Spinal cord (tissue), 10 donors: ENCODE data around the gene RGPD6. TPM values are rescaled to one million over a fixed set of nuclear protein-coding genes. Genes with fewer than 3 reads are reported as not detected.
"Not testable (repeated sequence)": the region's sequence is repeated elsewhere in the genome, so short reads cannot be mapped to it uniquely, and the experiment has no call there.

Source experiments
- DNase-seq, 6 donors: peaks; one replicate each; pipeline versions ENCODE4 v3.0.0 to v3.0.0-alpha.2; 2013 to 2015; ENCODE audit warnings: low spot score in 6 of 6, low read depth in 4 of 6
- H3K27ac ChIP-seq: one replicate; pipeline ENCODE4 v1.5.1; 2013; ENCODE audit warnings: low read depth, low read length, control low read depth
- H3K27me3 ChIP-seq: one replicate; pipeline ENCODE4 v1.6.1; 2013; ENCODE audit warnings: low read length; ENCODE audit not compliant: control insufficient read depth, insufficient read depth
- H3K36me3 ChIP-seq: one replicate; pipeline ENCODE4 v1.6.1; 2013; ENCODE audit warnings: low read length; ENCODE audit not compliant: control insufficient read depth, insufficient read depth
- H3K4me1 ChIP-seq: one replicate; pipeline ENCODE4 v1.6.1; 2013; ENCODE audit warnings: low read length; ENCODE audit not compliant: control insufficient read depth, insufficient read depth
- H3K4me3 ChIP-seq: one replicate; pipeline ENCODE4 v1.5.1; 2013; ENCODE audit warnings: low read depth, low read length, control low read depth
- H3K9me3 ChIP-seq: one replicate; pipeline ENCODE4 v1.6.1; 2013; ENCODE audit warnings: low read length; ENCODE audit not compliant: control insufficient read depth, insufficient read depth
- WGBS: methylation state at CpG from one replicate; pipeline ENCODE4 v1.1.5; 2013; ENCODE audit warnings: missing lambda C conversion rate; ENCODE audit not compliant: insufficient coverage; 5-methylcytosine and 5-hydroxymethylcytosine counted together
- polyA plus RNA-seq, 2 donors: library from polyadenylated mRNA; unstranded; fragments of 120-200 nt; gene quantifications; one replicate each; pipeline ENCODE4 v1.2.1, GENCODE V29; 2013; ENCODE audit not compliant: insufficient read length in 2 of 2
- total RNA-seq, 2 donors: library from RNA; depleted of rRNA in 1 of 2; stranded (reverse); fragments of 120-200 nt in 1 of 2; fragments of >200 nt in 1 of 2; gene quantifications; one replicate each; pipeline versions ENCODE4 v1.2.3 to v1.2.4, GENCODE V29; 2013 to 2014
- donor health status: healthy.

Gene RGPD6
- total and polyA plus RNA-seq, 4 donors, result 34.6 to 121 (median 39.1) TPM

- not testable (repeated sequence) for H3K27me3 ChIP-seq, H3K9me3 ChIP-seq, H3K4me3 ChIP-seq, H3K36me3 ChIP-seq, H3K27ac ChIP-seq, DNase-seq, H3K4me1 ChIP-seq
- no CpG with 5 or more reads among the region's 2 CpGs for WGBS
These were observed 15.0 kb upstream of the RGPD6 start for GRCh38 chr2:110591973-110592372.

GRCh38 chr2:110589677-110590330, 12.8 kb upstream of the RGPD6 start:
- not testable (repeated sequence) for H3K27me3 ChIP-seq, H3K36me3 ChIP-seq, H3K4me3 ChIP-seq, DNase-seq, H3K4me1 ChIP-seq, H3K9me3 ChIP-seq, H3K27ac ChIP-seq
- WGBS, result no CpG with 5 or more reads among the region's 15 CpGs

GRCh38 chr2:110588520-110588919, 11.5 kb upstream of the RGPD6 start:
- H3K27ac ChIP-seq, DNase-seq, H3K4me3 ChIP-seq, H3K36me3 ChIP-seq, H3K9me3 ChIP-seq, H3K4me1 ChIP-seq, H3K27me3 ChIP-seq: not testable (repeated sequence)
- no CpG with 5 or more reads among the region's 1 CpG for WGBS

GRCh38 chr2:110579216-110579965, 2.4 kb upstream of the RGPD6 start:
- not testable (repeated sequence) for H3K4me3 ChIP-seq, H3K27ac ChIP-seq, H3K4me1 ChIP-seq, DNase-seq, H3K27me3 ChIP-seq, H3K36me3 ChIP-seq, H3K9me3 ChIP-seq
- no CpG with 5 or more reads among the region's 12 CpGs for WGBS

GRCh38 chr2:110578429-110578828, 1.4 kb upstream of the RGPD6 start:
- not testable (repeated sequence) for H3K36me3 ChIP-seq, H3K4me3 ChIP-seq, H3K27ac ChIP-seq, DNase-seq, H3K27me3 ChIP-seq, H3K4me1 ChIP-seq, H3K9me3 ChIP-seq
- no CpG with 5 or more reads among the region's 1 CpG for WGBS

GRCh38 chr2:110499755-110500377, 77.2 kb downstream of the RGPD6 start:
- H3K9me3 ChIP-seq, H3K27me3 ChIP-seq, H3K4me1 ChIP-seq, H3K36me3 ChIP-seq, H3K27ac ChIP-seq, DNase-seq, H3K4me3 ChIP-seq: not testable (repeated sequence)
- WGBS, result no CpG with 5 or more reads among the region's 8 CpGs

GRCh38 chr2:110496027-110496426, 81.0 kb downstream of the RGPD6 start:
- not testable (repeated sequence) for H3K4me1 ChIP-seq, H3K27me3 ChIP-seq, DNase-seq, H3K27ac ChIP-seq, H3K4me3 ChIP-seq, H3K36me3 ChIP-seq, H3K9me3 ChIP-seq
- WGBS, result no CpG with 5 or more reads among the region's 6 CpGs

- not testable (repeated sequence) for H3K27me3 ChIP-seq, DNase-seq, H3K27ac ChIP-seq, H3K9me3 ChIP-seq, H3K4me1 ChIP-seq, H3K4me3 ChIP-seq, H3K36me3 ChIP-seq
- WGBS, result no CpG with 5 or more reads among the region's 3 CpGs
These were observed 82.5 kb downstream of the RGPD6 start for GRCh38 chr2:110494488-110494887.

GRCh38 chr2:110488991-110489390, 88.0 kb downstream of the RGPD6 start:
- H3K9me3 ChIP-seq, H3K36me3 ChIP-seq, H3K4me3 ChIP-seq, H3K27ac ChIP-seq, DNase-seq, H3K27me3 ChIP-seq, H3K4me1 ChIP-seq: not testable (repeated sequence)
- no CpG with 5 or more reads among the region's 1 CpG for WGBS

- not testable (repeated sequence) for H3K9me3 ChIP-seq, H3K4me3 ChIP-seq, DNase-seq, H3K27ac ChIP-seq, H3K36me3 ChIP-seq, H3K27me3 ChIP-seq, H3K4me1 ChIP-seq
- no CpG with 5 or more reads among the region's 4 CpGs for WGBS
These were observed 94.3 kb downstream of the RGPD6 start for GRCh38 chr2:110482697-110483096.
